CD14-positive monocyte (primary cell): ENCODE results near the gene CLEC4D. TPM values are rescaled to one million over a fixed set of nuclear protein-coding genes. Genes with fewer than 3 reads are reported as not detected.
"Not testable (repeated sequence)": the region's sequence is repeated elsewhere in the genome, so short reads cannot be mapped to it uniquely, and the experiment has no call there.

Experiments
- DNase-seq, 3 donors: peaks; one replicate each; pipeline ENCODE4 v3.0.0-alpha.2; 2011 to 2022
- H2AFZ ChIP-seq: 2 replicates; pipeline ENCODE4 v1.6.0; 2012; ENCODE audit warnings: mild to moderate bottlenecking, low read depth, low read length, inconsistent platforms; ENCODE audit not compliant: insufficient read depth, poor library complexity, severe bottlenecking
- H3K27ac ChIP-seq, 2 donors: 1 replicate in 1 of 2; 2 replicates in 1 of 2; pipeline ENCODE4 v1.5.1; 2012 to 2013; ENCODE audit warnings: low read length in 2 of 2, control low read depth in 1 of 2, inconsistent platforms in 1 of 2, low read depth in 1 of 2, mild to moderate bottlenecking in 1 of 2
- H3K27me3 ChIP-seq, 2 donors: one replicate each; pipeline versions ENCODE4 v1.6.0 to v1.6.1; 2011 to 2013; ENCODE audit warnings: low read length in 2 of 2; ENCODE audit not compliant: control insufficient read depth in 2 of 2, insufficient read depth in 2 of 2
- H3K36me3 ChIP-seq, 2 donors: replicated peaks in 1 of 2; 1 replicate in 1 of 2; 2 replicates in 1 of 2; pipeline versions ENCODE4 v1.5.1 to v1.6.1; 2012 to 2013; ENCODE audit warnings: low read length in 2 of 2, control low read depth in 1 of 2, inconsistent platforms in 1 of 2, mild to moderate bottlenecking in 1 of 2; ENCODE audit not compliant: insufficient read depth in 2 of 2, control insufficient read depth in 1 of 2
- H3K4me1 ChIP-seq, 2 donors: 1 replicate in 1 of 2; 2 replicates in 1 of 2; pipeline versions ENCODE4 v1.5.1 to v1.6.1; 2012 to 2013; ENCODE audit warnings: low read length in 2 of 2, control low read depth in 1 of 2, inconsistent platforms in 1 of 2, mild to moderate bottlenecking in 1 of 2, moderate library complexity in 1 of 2; ENCODE audit not compliant: insufficient read depth in 2 of 2, control insufficient read depth in 1 of 2
- H3K4me2 ChIP-seq: replicated peaks from 2 replicates; pipeline ENCODE3; 2012; ENCODE audit warnings: low read length, moderate library complexity, mild to moderate bottlenecking; ENCODE audit not compliant: poor library complexity, severe bottlenecking; ENCODE audit errors: extremely low read depth
- H3K4me3 ChIP-seq, 3 experiments: fragments of 200-600 bp in 1 of 3; sonication (generic) in 1 of 3; replicated peaks in 1 of 3; 1 replicate in 2 of 3; 2 replicates in 1 of 3; pipeline ENCODE4 v1.5.1; 2011 to 2013; ENCODE audit warnings: low read length in 3 of 3, mild to moderate bottlenecking in 3 of 3, control low read depth in 2 of 3, low read depth in 2 of 3, inconsistent platforms in 1 of 3, moderate library complexity in 1 of 3
- H3K79me2 ChIP-seq: 2 replicates; pipeline ENCODE4 v1.6.0; 2012; ENCODE audit warnings: mild to moderate bottlenecking, control low read depth, inconsistent platforms, low read length, moderate library complexity; ENCODE audit not compliant: insufficient read depth
- H3K9ac ChIP-seq: 2 replicates; pipeline ENCODE4 v1.6.0; 2017; ENCODE audit warnings: low read length, mild to moderate bottlenecking; ENCODE audit not compliant: insufficient read depth, poor library complexity, severe bottlenecking
- H3K9me3 ChIP-seq, 2 donors: replicated peaks in 1 of 2; 1 replicate in 1 of 2; 2 replicates in 1 of 2; pipeline versions ENCODE4 v1.5.1 to v1.6.1; 2012 to 2013; ENCODE audit warnings: low read length in 2 of 2, control low read depth in 1 of 2; ENCODE audit not compliant: control insufficient read depth in 1 of 2, insufficient read depth in 1 of 2
- H4K20me1 ChIP-seq: 2 replicates; pipeline ENCODE4 v1.6.0; 2012; ENCODE audit warnings: mild to moderate bottlenecking, low read length, control low read depth, moderate library complexity; ENCODE audit not compliant: insufficient read depth
- H3K27ac Mint-ChIP-seq, 7 donors: one replicate each; pipeline ENCODE4 v1.8.0; 2020; ENCODE audit warnings: mild to moderate bottlenecking in 7 of 7, mixed read lengths in 7 of 7, moderate library complexity in 6 of 7, inconsistent platforms in 2 of 7
- H3K27me3 Mint-ChIP-seq, 3 donors: one replicate each; pipeline ENCODE4 v1.8.0; 2021 to 2022; ENCODE audit warnings: low read depth in 3 of 3, mild to moderate bottlenecking in 3 of 3, mixed read lengths in 3 of 3, moderate library complexity in 3 of 3, inconsistent platforms in 1 of 3
- H3K36me3 Mint-ChIP-seq, 2 donors: one replicate each; pipeline ENCODE4 v1.8.0; 2020; ENCODE audit warnings: mixed read lengths in 2 of 2, inconsistent platforms in 1 of 2, mild to moderate bottlenecking in 1 of 2
- H3K4me1 Mint-ChIP-seq: one replicate; pipeline ENCODE4 v1.8.0; 2020; ENCODE audit warnings: mild to moderate bottlenecking, mixed read lengths
- H3K4me3 Mint-ChIP-seq, 2 donors: one replicate each; pipeline ENCODE4 v1.8.0; 2020; ENCODE audit warnings: mild to moderate bottlenecking in 2 of 2, mixed read lengths in 2 of 2, moderate library complexity in 1 of 2
- H3K9me3 Mint-ChIP-seq, 7 donors: one replicate each; pipeline ENCODE4 v1.8.0; 2020 to 2022; ENCODE audit warnings: mixed read lengths in 7 of 7, mild to moderate bottlenecking in 6 of 7, moderate library complexity in 6 of 7, inconsistent platforms in 2 of 7
- WGBS: methylation state at CpG from one replicate; pipeline ENCODE4 v1.1.5; 2013; ENCODE audit warnings: missing lambda C conversion rate; ENCODE audit not compliant: insufficient coverage; 5-methylcytosine and 5-hydroxymethylcytosine counted together
- intact Hi-C, 2 donors: fragments of 100-400 bp; cut with micrococcal nuclease; formaldehyde crosslinking; loops; one replicate each; pipeline versions ENCODE4 v1.15.0 to v1.15.1; 2023
- polyA plus RNA-seq, 3 donors: library from polyadenylated mRNA; depleted of rRNA in 1 of 3; unstranded in 2 of 3; stranded (reverse) in 1 of 3; fragments of 300-500 nt in 2 of 3; fragments of >200 nt in 1 of 3; fragmentation: Illumina TruSeq in 2 of 3; gene quantifications; 1 replicate in 2 of 3; 2 replicates in 1 of 3; pipeline ENCODE4 v1.2.3, GENCODE V29; 2012 to 2021
- TF ChIP-seq, protein P1 (sequence below): fragments of 200-600 bp; IDR thresholded peaks from one replicate; pipeline ENCODE4 v1.8.0; 2022; ENCODE audit warnings: antibody characterized with exemption, mild to moderate bottlenecking

Gene CLEC4D
- polyA plus RNA-seq, 3 donors: 15.6 to 56.2 (median 35.4) TPM

DNA sequence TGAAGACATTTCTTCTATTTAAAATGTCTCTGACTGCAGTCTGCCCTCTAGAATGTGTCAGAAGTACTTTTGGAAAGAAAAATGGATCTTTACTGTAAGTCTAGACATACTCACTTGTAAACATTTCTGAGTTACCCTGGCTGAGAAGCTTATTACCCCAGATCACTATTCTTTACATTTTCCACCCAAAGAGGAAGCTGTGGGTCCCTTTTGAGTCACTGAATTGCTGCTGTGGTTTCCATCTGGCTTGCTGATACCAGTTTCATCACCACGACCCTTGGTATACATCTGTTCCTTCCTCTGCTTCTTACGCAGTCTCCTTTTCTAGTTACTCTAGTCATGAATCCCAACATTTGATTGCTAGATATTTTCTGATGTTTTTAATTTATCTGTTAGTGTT, 20.2 kb upstream of the CLEC4D start:
- Mint-ChIP-seq H3K27me3 (peaks cover 13 to 19% (median 17%) of the 10 kb centered on the region in 3 donors), H3K9me3 (peaks cover 2 to 15% (median 7%) of the 10 kb centered on the region in 7 donors)
- peak overlapping the region; percentile 45 for H3K4me2 ChIP-seq

DNA sequence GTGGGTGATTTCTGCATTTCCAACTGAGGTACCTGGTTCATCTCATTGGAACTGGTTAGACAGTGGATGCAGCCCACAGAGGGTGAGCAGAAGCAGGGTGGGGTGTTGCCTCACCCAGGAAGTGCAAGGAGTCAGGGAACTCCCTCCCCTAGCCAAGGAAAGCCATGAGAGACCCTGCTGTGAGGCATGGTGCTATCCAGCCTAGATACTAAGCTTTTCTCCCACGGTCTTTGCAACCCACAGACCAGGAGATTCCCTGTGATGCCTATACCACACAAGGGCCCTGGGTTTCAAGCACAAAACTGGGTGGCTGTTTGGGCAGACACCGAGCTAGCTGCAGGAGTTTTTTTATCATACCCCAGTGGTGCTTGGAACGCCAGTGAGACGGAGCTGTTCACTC, 17.6 kb upstream of the CLEC4D start:
- Mint-ChIP-seq H3K4me3 (peak overlapping the region in 1 of 2 donors; percentile 30), H3K36me3 (peaks cover 3 to 22% of the 10 kb centered on the region in 2 donors), H3K27me3 (peaks cover 10 to 21% (median 19%) of the 10 kb centered on the region in 3 donors), H3K27ac (peak overlapping the region in 2 of 7 donors; percentile 26 to 46), H3K4me1 (peaks cover 71% of the 10 kb centered on the region)
- peak in 1 of 3 donors; percentile 26 for DNase-seq
- H3K27ac ChIP-seq, intact Hi-C loops, H3K79me2 ChIP-seq, H4K20me1 ChIP-seq, H3K4me3 ChIP-seq, H3K9me3 ChIP-seq, H2AFZ ChIP-seq, H3K9me3 Mint-ChIP-seq, H3K9ac ChIP-seq, H3K4me2 ChIP-seq, H3K27me3 ChIP-seq, H3K36me3 ChIP-seq: not testable (repeated sequence)
- peaks cover 48 to 67% of the 10 kb centered on the region in 2 donors for H3K4me1 ChIP-seq
- WGBS: 97% methylated on average over 4 of the region's 4 CpGs

More for the DNA sequence above, 20.2 kb upstream of the CLEC4D start:
- peaks cover 7 to 30% of the 10 kb centered on the region in 2 donors for H3K36me3 Mint-ChIP-seq
- H3K27ac Mint-ChIP-seq: peak overlapping the region; percentile 85 to 93 (median 90)
- intact Hi-C loops: no loop called here
- TF ChIP-seq, protein P1, sequence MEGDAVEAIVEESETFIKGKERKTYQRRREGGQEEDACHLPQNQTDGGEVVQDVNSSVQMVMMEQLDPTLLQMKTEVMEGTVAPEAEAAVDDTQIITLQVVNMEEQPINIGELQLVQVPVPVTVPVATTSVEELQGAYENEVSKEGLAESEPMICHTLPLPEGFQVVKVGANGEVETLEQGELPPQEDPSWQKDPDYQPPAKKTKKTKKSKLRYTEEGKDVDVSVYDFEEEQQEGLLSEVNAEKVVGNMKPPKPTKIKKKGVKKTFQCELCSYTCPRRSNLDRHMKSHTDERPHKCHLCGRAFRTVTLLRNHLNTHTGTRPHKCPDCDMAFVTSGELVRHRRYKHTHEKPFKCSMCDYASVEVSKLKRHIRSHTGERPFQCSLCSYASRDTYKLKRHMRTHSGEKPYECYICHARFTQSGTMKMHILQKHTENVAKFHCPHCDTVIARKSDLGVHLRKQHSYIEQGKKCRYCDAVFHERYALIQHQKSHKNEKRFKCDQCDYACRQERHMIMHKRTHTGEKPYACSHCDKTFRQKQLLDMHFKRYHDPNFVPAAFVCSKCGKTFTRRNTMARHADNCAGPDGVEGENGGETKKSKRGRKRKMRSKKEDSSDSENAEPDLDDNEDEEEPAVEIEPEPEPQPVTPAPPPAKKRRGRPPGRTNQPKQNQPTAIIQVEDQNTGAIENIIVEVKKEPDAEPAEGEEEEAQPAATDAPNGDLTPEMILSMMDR: no peak
- Histone ChIP-seq H3K79me2 (no peaks in the 10 kb centered on the region), H3K36me3 (no peaks in the 10 kb centered on the region), H3K9me3 (peaks cover 0 to 4% of the 10 kb centered on the region in 2 donors), H2AFZ (no peak overlapping the region), H4K20me1 (no peaks in the 10 kb centered on the region), H3K27ac (peak overlapping the region in 1 of 2 donors; percentile 78), H3K4me3 (peak overlapping the region in 1 of 3 experiments; percentile 41), H3K9ac (no peak overlapping the region), H3K4me1 (peaks cover 52 to 65% of the 10 kb centered on the region in 2 donors), H3K27me3 (peaks cover 4 to 5% of the 10 kb centered on the region in 2 donors)
- DNase-seq: peak; percentile 90 to 97 (median 94)
- peaks cover 65% of the 10 kb centered on the region for H3K4me1 Mint-ChIP-seq
- no CpG with 5 or more reads among the region's 2 CpGs for WGBS
- H3K4me3 Mint-ChIP-seq: peak overlapping the region in 1 of 2 donors; percentile 55

DNA sequence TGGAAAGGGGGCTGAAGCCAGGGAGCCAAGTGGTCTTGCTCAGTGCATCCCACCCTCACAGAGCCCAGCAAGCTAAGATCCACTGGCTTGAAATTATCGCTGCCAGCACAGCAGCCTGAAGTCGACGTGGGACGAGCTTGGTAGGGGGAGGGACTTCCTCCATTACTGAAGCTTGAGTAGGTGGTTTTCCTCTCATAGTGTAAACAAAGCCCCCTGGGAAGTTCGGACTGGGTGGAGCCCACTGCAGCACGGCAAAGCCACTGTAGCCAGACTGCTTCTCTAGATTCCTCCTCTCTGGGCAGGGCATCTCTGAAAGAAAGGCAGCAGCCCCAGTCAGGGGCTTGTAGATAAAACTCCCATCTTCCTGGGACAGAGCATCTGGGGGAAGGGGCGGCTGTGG, 17.2 kb upstream of the CLEC4D start:
- peak overlapping the region in 3 of 7 donors; percentile 19 to 37 (median 26) for H3K27ac Mint-ChIP-seq
- WGBS: 35% methylated on average over 5 of the region's 7 CpGs
- peaks cover 3 to 22% of the 10 kb centered on the region in 2 donors for H3K36me3 Mint-ChIP-seq
- peaks cover 10 to 21% (median 19%) of the 10 kb centered on the region in 3 donors for H3K27me3 Mint-ChIP-seq
- DNase-seq, intact Hi-C loops, H2AFZ ChIP-seq, H3K9ac ChIP-seq, H3K27ac ChIP-seq, H3K27me3 ChIP-seq, H3K9me3 ChIP-seq, H3K4me2 ChIP-seq, H4K20me1 ChIP-seq, H3K36me3 ChIP-seq, H3K79me2 ChIP-seq, H3K9me3 Mint-ChIP-seq, H3K4me3 ChIP-seq: not testable (repeated sequence)
- H3K4me1 ChIP-seq: peaks cover 45 to 63% of the 10 kb centered on the region in 2 donors
- peak overlapping the region in 1 of 2 donors; percentile 30 for H3K4me3 Mint-ChIP-seq
- peaks cover 70% of the 10 kb centered on the region for H3K4me1 Mint-ChIP-seq
